Common myeloid progenitor, CD34-positive (primary cell): Measurements from ENCODE around the gene CRIP3.

Source experiments
- CTCF ChIA-PET: fragments of 350-600 bp; sonication (Branson Sonifier 250); formaldehyde crosslinking; loops from one replicate; lab custom pipeline; 2021; ENCODE audit warnings: antibody characterized with exemption; lab: Charles Lee
- POLR2A ChIA-PET: fragments of 350-600 bp; sonication (Branson Sonifier 250); formaldehyde crosslinking; loops from one replicate; lab custom pipeline; 2021; ENCODE audit warnings: antibody characterized with exemption; lab: Charles Lee
- DNase-seq, 3 donors: peaks; one replicate each; pipeline versions ENCODE4 v3.0.0 to v3.0.0-alpha.2; 2013
- H3K27ac ChIP-seq, 2 experiments: 1 replicate in 1 of 2; 2 replicates in 1 of 2; pipeline ENCODE4 v1.7.0; 2013; ENCODE audit warnings: inconsistent platforms in 2 of 2, low read length in 2 of 2, mild to moderate bottlenecking in 2 of 2, low read depth in 1 of 2, moderate library complexity in 1 of 2; ENCODE audit not compliant: severe bottlenecking in 2 of 2, insufficient read depth in 1 of 2, poor library complexity in 1 of 2
- H3K27me3 ChIP-seq, 5 experiments: replicated peaks in 2 of 5; 1 replicate in 3 of 5; 2 replicates in 2 of 5; pipeline versions ENCODE4 v1.6.1 to v1.7.0; 2013; ENCODE audit warnings: low read length in 4 of 5, mild to moderate bottlenecking in 2 of 5, moderate library complexity in 2 of 5, inconsistent platforms in 1 of 5; ENCODE audit not compliant: insufficient read depth in 5 of 5, control insufficient read depth in 4 of 5
- H3K36me3 ChIP-seq, 4 experiments: 1 replicate in 2 of 4; 2 replicates in 2 of 4; pipeline versions ENCODE4 v1.6.1 to v1.7.0; 2013; ENCODE audit warnings: low read length in 3 of 4, control low read depth in 1 of 4, mild to moderate bottlenecking in 1 of 4; ENCODE audit not compliant: control insufficient read depth in 4 of 4, insufficient read depth in 4 of 4
- H3K4me1 ChIP-seq, 4 experiments: 1 replicate in 3 of 4; 2 replicates in 1 of 4; pipeline versions ENCODE4 v1.6.1 to v1.7.1; 2013; ENCODE audit warnings: low read length in 3 of 4, mild to moderate bottlenecking in 3 of 4, control low read depth in 1 of 4, inconsistent platforms in 1 of 4, moderate library complexity in 1 of 4; ENCODE audit not compliant: control insufficient read depth in 4 of 4, insufficient read depth in 4 of 4; ENCODE audit errors: control extremely low read depth in 1 of 4
- H3K4me3 ChIP-seq, 7 experiments: 1 replicate in 4 of 7; 2 replicates in 3 of 7; pipeline versions ENCODE4 v1.5.1 to v1.7.0; 2013; ENCODE audit warnings: mild to moderate bottlenecking in 7 of 7, low read length in 6 of 7, moderate library complexity in 6 of 7, inconsistent platforms in 2 of 7, low read depth in 2 of 7, control low read depth in 1 of 7; ENCODE audit not compliant: insufficient read depth in 4 of 7, control insufficient read depth in 1 of 7; ENCODE audit errors: extremely low read depth in 1 of 7
- H3K9me3 ChIP-seq, 5 experiments: 1 replicate in 4 of 5; 2 replicates in 1 of 5; pipeline versions ENCODE4 v1.6.1 to v1.7.1; 2013; ENCODE audit warnings: low read length in 4 of 5, mild to moderate bottlenecking in 2 of 5, inconsistent platforms in 1 of 5, low read depth in 1 of 5, moderate library complexity in 1 of 5; ENCODE audit not compliant: control insufficient read depth in 4 of 5, insufficient read depth in 2 of 5; ENCODE audit errors: control extremely low read depth in 1 of 5
- WGBS: methylation state at CpG from one replicate; pipeline ENCODE4 v1.1.5; 2013; ENCODE audit not compliant: insufficient coverage; 5-methylcytosine and 5-hydroxymethylcytosine counted together

The CRIP3 gene

DNA sequence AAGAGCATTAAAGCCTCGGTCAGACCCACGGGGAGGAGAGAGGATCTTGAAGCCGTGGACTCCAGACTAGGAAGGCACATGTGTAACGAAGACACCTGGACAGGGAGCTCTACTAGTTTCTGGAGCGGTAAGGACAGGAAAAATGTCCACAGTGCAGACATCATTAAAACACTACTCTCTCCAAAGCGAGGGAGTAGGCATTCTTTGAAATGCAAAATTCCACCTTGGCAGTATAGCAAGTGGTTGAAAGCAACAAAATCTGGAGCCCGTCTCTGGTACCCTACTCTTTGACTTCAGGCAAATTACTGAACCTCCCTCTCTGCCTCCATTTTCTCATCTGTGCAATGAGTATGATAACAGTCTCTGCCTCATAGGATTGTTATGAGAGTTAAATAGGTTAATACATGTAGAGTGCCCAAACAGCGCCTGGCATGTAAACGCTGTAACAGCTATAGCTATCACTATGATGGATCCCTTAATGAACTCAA is 408 bp upstream of the CRIP3 start:
- peak overlapping the region in 5 of 7 experiments; percentile 16 to 74 (median 63) for H3K4me3 ChIP-seq
- ChIA-PET POLR2A (no interaction called here), CTCF (interaction anchor here (0.9 to 3.9 kb wide), 11 partner anchors 10 to 90 kb away, joined by 3 to 25 read pairs (median 6); no protein-coding TSS in a partner anchor)
- no peaks in the 10 kb centered on the region for H3K9me3 ChIP-seq
- no peak for DNase-seq
- H3K27ac ChIP-seq: no peak overlapping the region
- H3K27me3 ChIP-seq: peaks cover 0 to 8% (median 0%) of the 10 kb centered on the region in 5 experiments
- 28% methylated on average over 8 of the region's 9 CpGs for WGBS
- peaks cover 24 to 50% (median 28%) of the 10 kb centered on the region in 4 experiments for H3K4me1 ChIP-seq
- H3K36me3 ChIP-seq: no peaks in the 10 kb centered on the region

DNA sequence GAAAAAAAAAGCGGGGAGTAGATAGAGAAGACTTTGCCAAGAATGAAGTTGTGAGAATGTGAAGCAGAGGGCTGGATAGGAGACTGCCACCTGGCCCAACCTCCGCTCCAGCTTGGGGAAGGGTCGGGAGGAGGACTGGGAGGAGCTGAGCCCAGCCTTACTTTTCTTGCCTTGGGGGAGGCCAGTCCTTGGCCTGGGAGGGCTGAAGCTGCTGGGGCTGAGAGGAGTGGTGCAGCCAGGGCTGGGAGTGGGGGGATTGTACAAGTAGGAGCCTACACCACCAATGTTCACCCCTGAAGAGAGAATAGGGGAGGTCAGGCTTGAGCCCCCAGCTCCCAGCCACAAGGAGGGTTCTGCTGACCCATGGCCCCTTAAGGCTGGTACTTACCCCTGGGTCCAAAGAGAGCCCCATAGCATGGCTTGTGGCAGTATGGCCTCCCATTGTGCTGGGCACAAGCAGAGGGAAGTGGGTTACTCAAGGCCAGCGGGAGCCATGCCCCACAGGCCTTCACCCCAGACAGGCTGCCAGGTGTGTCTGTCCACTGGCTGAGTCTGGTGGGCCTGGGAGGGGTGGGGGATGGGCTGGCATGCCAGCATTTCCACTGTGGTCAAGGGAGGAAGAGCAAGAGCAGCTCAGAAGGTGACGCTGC is 1.1 kb downstream of the CRIP3 start:
- H3K27me3 ChIP-seq: peaks cover 0 to 8% (median 0%) of the 10 kb centered on the region in 5 experiments
- CTCF ChIA-PET: interaction anchor here (0.7 to 3.9 kb wide), 15 partner anchors 8 to 92 kb away, joined by 3 to 25 read pairs (median 6); partner anchors contain the start of genes SLC22A7 and ZNF318
- H3K36me3 ChIP-seq: no peaks in the 10 kb centered on the region
- POLR2A ChIA-PET: no interaction called here
- peaks cover 15 to 35% (median 19%) of the 10 kb centered on the region in 4 experiments for H3K4me1 ChIP-seq
- 91% methylated on average over 3 of the region's 5 CpGs for WGBS
- DNase-seq: no peak
- no peak overlapping the region for H3K27ac ChIP-seq
- H3K4me3 ChIP-seq: no peak overlapping the region
- H3K9me3 ChIP-seq: no peaks in the 10 kb centered on the region

- H3K4me1 ChIP-seq: peaks cover 15 to 26% (median 17%) of the 10 kb centered on the region in 4 experiments
- H3K9me3 ChIP-seq: no peaks in the 10 kb centered on the region
- H3K36me3 ChIP-seq: no peaks in the 10 kb centered on the region
- no peak for DNase-seq
- ChIA-PET POLR2A (no interaction called here), CTCF (interaction anchor here (0.9 to 1.5 kb wide), 3 partner anchors 9 to 28 kb away, joined by 3 to 4 read pairs (median 3); partner anchors contain the start of gene SLC22A7)
- no peak overlapping the region for H3K27ac ChIP-seq
- WGBS: 95% methylated on average over 3 of the region's 7 CpGs
- H3K4me3 ChIP-seq: no peak overlapping the region
- H3K27me3 ChIP-seq: peaks cover 0 to 11% (median 0%) of the 10 kb centered on the region in 5 experiments
Measured at GRCh38 chr6:43306086-43306485, 2.5 kb downstream of the CRIP3 start.

GRCh38 chr6:43304882-43305281 is 3.7 kb downstream of the CRIP3 start:
- Histone ChIP-seq H3K27ac (no peak overlapping the region), H3K36me3 (no peaks in the 10 kb centered on the region), H3K4me1 (peaks cover 6 to 16% (median 13%) of the 10 kb centered on the region in 4 experiments), H3K27me3 (peaks cover 0 to 12% (median 2%) of the 10 kb centered on the region in 5 experiments), H3K4me3 (no peak overlapping the region), H3K9me3 (no peaks in the 10 kb centered on the region)
- 100% methylated on average over 2 of the region's 2 CpGs for WGBS
- no peak for DNase-seq
- ChIA-PET CTCF (interaction anchor here (1.0 to 1.5 kb wide), 2 partner anchors 8 to 30 kb away, joined by 3 to 4 read pairs; no protein-coding TSS in a partner anchor), POLR2A (no interaction called here)

GRCh38 chr6:43304361-43304760 is 4.3 kb downstream of the CRIP3 start:
- 100% methylated on average over 1 of the region's 3 CpGs for WGBS
- H3K27ac ChIP-seq: no peak overlapping the region
- peaks cover 6 to 15% (median 13%) of the 10 kb centered on the region in 4 experiments for H3K4me1 ChIP-seq
- DNase-seq: no peak
- H3K4me3 ChIP-seq: no peak overlapping the region
- H3K27me3 ChIP-seq: peaks cover 0 to 17% (median 2%) of the 10 kb centered on the region in 5 experiments
- no peaks in the 10 kb centered on the region for H3K9me3 ChIP-seq
- POLR2A ChIA-PET: no interaction called here
- CTCF ChIA-PET: interaction anchor here (1.5 kb wide), 1 partner anchor 30 kb away, joined by 3 read pairs; no protein-coding TSS in a partner anchor
- no peaks in the 10 kb centered on the region for H3K36me3 ChIP-seq

DNA sequence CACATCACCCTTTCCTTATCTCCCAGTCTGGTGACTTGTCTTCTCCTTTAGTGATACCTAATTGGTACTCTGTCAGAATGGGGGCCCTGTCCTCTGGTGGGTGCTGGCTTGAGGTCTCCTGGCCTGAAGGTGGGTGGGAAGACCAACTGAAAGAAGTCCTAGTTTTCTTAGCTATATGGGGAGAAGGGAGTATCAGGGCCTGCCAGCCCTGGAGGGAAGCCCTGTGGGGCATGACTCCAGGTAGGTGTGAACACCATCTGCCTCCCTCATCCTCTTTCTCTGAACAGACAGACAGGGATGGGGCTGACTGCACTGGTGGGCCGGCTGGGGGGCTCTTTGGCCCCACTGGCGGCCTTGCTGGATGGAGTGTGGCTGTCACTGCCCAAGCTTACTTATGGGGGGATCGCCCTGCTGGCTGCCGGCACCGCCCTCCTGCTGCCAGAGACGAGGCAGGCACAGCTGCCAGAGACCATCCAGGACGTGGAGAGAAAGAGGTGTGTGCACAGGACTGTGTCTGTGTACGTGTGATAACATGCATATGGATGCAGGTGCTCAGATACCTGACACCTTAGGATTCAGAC is 4.8 kb downstream of the CRIP3 start:
- CTCF ChIA-PET: interaction anchor here (1.5 kb wide), 1 partner anchor 16 kb away, joined by 3 read pairs; no protein-coding TSS in a partner anchor
- peaks cover 0 to 15% (median 2%) of the 10 kb centered on the region in 5 experiments for H3K27me3 ChIP-seq
- WGBS: 95% methylated on average over 8 of the region's 8 CpGs
- no peak for DNase-seq
- H3K27ac ChIP-seq: no peak overlapping the region
- peaks cover under 1 to 14% (median 10%) of the 10 kb centered on the region in 4 experiments for H3K4me1 ChIP-seq
- POLR2A ChIA-PET: no interaction called here
- no peak overlapping the region for H3K4me3 ChIP-seq
- H3K36me3 ChIP-seq: no peaks in the 10 kb centered on the region
- H3K9me3 ChIP-seq: no peaks in the 10 kb centered on the region
